ENCODE results near the gene KCNN2.

GRCh38 chr5:114415760-114416159 lies 53.9 kb downstream of the KCNN2 start:
- TF ChIP-seq, protein P1, sequence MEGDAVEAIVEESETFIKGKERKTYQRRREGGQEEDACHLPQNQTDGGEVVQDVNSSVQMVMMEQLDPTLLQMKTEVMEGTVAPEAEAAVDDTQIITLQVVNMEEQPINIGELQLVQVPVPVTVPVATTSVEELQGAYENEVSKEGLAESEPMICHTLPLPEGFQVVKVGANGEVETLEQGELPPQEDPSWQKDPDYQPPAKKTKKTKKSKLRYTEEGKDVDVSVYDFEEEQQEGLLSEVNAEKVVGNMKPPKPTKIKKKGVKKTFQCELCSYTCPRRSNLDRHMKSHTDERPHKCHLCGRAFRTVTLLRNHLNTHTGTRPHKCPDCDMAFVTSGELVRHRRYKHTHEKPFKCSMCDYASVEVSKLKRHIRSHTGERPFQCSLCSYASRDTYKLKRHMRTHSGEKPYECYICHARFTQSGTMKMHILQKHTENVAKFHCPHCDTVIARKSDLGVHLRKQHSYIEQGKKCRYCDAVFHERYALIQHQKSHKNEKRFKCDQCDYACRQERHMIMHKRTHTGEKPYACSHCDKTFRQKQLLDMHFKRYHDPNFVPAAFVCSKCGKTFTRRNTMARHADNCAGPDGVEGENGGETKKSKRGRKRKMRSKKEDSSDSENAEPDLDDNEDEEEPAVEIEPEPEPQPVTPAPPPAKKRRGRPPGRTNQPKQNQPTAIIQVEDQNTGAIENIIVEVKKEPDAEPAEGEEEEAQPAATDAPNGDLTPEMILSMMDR (conservative IDR thresholded peaks at IDR 0.05), result no peak
- no peak for TF ChIP-seq EZH2 (IDR thresholded peaks at IDR 0.05; ENCODE audit: low read depth)

Measured in PC-9 (cell line).